SK-N-SH (cell line): ENCODE results near the gene CISH.

ENCODE experiments used
- FOXJ3 ChIP-seq: sonication (generic); formaldehyde crosslinking; IDR thresholded peaks from 2 replicates; pipeline ENCODE4 v1.5.1; 2020; ENCODE audit warnings: mild to moderate bottlenecking, missing genetic modification reagents
- GABPA ChIP-seq: IDR thresholded peaks from 2 replicates; pipeline ENCODE4 v1.4.0; 2012; ENCODE audit warnings: low read depth, mild to moderate bottlenecking
- JUND ChIP-seq: IDR thresholded peaks from 2 replicates; pipeline ENCODE4 v1.4.0; 2012
- NFIC ChIP-seq: IDR thresholded peaks from 2 replicates; pipeline ENCODE4 v1.4.0; 2012; ENCODE audit warnings: borderline replicate concordance
- NRF1 ChIP-seq: IDR thresholded peaks from 2 replicates; pipeline ENCODE4 v1.6.1; 2012; ENCODE audit warnings: low read depth, mild to moderate bottlenecking, low read length
- RAD21 ChIP-seq: IDR thresholded peaks from 2 replicates; pipeline ENCODE4 v1.6.1; 2012; ENCODE audit warnings: mild to moderate bottlenecking, low read length
- SMC3 ChIP-seq: IDR thresholded peaks from 2 replicates; pipeline ENCODE4 v1.6.1; 2012; ENCODE audit warnings: low read depth, low read length, improper control_type of control experiment
- TF ChIP-seq, protein P1 (sequence below): fragments of 200-600 bp; sonication (generic); IDR thresholded peaks from 2 replicates; pipeline ENCODE4 v1.6.1; 2017; ENCODE audit warnings: antibody characterized with exemption, mild to moderate bottlenecking, moderate library complexity
- TF ChIP-seq, protein P2 (sequence below): IDR thresholded peaks from 2 replicates; pipeline ENCODE4 v1.4.0; 2012; ENCODE audit warnings: low read depth, borderline replicate concordance
- TF ChIP-seq, protein P3 (sequence below): IDR thresholded peaks from 2 replicates; pipeline ENCODE4 v1.4.0; 2012; ENCODE audit warnings: low read depth

DNA sequence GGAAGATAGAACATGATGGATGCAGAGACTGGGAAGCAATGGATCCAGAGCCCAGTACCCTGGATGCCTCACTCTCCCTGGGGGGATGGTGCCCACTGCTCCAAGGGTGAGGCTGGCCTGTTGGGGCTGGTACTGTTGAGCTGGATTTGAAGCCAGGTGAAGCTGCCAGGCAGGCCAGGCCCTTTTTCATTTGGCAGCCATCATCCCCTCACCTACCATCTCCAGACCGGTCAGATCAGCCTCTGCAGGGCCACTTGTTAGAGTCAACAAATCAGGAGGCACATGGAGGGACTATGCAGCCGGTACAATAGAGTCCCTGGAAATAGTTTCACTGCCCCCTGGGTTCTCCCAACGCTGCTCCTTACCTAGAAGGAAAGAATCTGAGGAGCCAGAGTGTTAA lies 11.3 kb upstream of the CISH start:
- TF ChIP-seq, protein P1, sequence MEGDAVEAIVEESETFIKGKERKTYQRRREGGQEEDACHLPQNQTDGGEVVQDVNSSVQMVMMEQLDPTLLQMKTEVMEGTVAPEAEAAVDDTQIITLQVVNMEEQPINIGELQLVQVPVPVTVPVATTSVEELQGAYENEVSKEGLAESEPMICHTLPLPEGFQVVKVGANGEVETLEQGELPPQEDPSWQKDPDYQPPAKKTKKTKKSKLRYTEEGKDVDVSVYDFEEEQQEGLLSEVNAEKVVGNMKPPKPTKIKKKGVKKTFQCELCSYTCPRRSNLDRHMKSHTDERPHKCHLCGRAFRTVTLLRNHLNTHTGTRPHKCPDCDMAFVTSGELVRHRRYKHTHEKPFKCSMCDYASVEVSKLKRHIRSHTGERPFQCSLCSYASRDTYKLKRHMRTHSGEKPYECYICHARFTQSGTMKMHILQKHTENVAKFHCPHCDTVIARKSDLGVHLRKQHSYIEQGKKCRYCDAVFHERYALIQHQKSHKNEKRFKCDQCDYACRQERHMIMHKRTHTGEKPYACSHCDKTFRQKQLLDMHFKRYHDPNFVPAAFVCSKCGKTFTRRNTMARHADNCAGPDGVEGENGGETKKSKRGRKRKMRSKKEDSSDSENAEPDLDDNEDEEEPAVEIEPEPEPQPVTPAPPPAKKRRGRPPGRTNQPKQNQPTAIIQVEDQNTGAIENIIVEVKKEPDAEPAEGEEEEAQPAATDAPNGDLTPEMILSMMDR = no peak
- TF ChIP-seq, protein P2, sequence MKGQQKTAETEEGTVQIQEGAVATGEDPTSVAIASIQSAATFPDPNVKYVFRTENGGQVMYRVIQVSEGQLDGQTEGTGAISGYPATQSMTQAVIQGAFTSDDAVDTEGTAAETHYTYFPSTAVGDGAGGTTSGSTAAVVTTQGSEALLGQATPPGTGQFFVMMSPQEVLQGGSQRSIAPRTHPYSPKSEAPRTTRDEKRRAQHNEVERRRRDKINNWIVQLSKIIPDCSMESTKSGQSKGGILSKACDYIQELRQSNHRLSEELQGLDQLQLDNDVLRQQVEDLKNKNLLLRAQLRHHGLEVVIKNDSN = no peak
- TF ChIP-seq SMC3 (no peak), GABPA (no peak), RAD21 (no peak), FOXJ3 (CRISPR knock-in tag) (no peak), NRF1 (no peak), NFIC (no peak), JUND (no peak)
- TF ChIP-seq, protein P3, sequence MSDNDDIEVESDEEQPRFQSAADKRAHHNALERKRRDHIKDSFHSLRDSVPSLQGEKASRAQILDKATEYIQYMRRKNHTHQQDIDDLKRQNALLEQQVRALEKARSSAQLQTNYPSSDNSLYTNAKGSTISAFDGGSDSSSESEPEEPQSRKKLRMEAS = no peak
